Activated CD8-positive, alpha-beta T cell treated with anti-CD3 and anti-CD28 coated beads, Interleukin-2, amount 10 ng/mL, durations not matched to agents 7 days and 5 days (primary cell): ENCODE measurements around the gene RRP8. TPM values are rescaled to one million over a fixed set of nuclear protein-coding genes. Genes with fewer than 3 reads are reported as not detected.

Experiments
- ATAC-seq: fragments of 150-1000 bp; cut with Tn5 transposase; one replicate; pipeline ENCODE4 v1.10.0; 2021; ENCODE audit warnings: moderate library complexity
- CTCF ChIA-PET: fragments of 350-600 bp; sonication (Branson Sonifier 250); formaldehyde crosslinking; loops from one replicate; lab custom pipeline; 2021; ENCODE audit warnings: antibody characterized with exemption; lab: Charles Lee
- POLR2A ChIA-PET: fragments of 350-600 bp; sonication (Branson Sonifier 250); formaldehyde crosslinking; loops from one replicate; lab custom pipeline; 2021; ENCODE audit warnings: antibody characterized with exemption; lab: Charles Lee
- DNase-seq: peaks from one replicate; pipeline ENCODE4 v3.0.0-alpha.2; 2020
- H3K27ac Mint-ChIP-seq: one replicate; pipeline ENCODE4 v1.8.0; 2021; ENCODE audit warnings: mild to moderate bottlenecking, mixed read lengths
- H3K27me3 Mint-ChIP-seq: one replicate; pipeline ENCODE4 v1.8.0; 2021; ENCODE audit warnings: low read depth, mixed read lengths
- H3K36me3 Mint-ChIP-seq: one replicate; pipeline ENCODE4 v1.8.0; 2021; ENCODE audit warnings: low read depth, mixed read lengths
- H3K4me1 Mint-ChIP-seq: one replicate; pipeline ENCODE4 v1.8.0; 2021; ENCODE audit warnings: low read depth, mixed read lengths
- H3K4me3 Mint-ChIP-seq: one replicate; pipeline ENCODE4 v1.8.0; 2021; ENCODE audit warnings: mild to moderate bottlenecking, mixed read lengths
- H3K9me3 Mint-ChIP-seq: one replicate; pipeline ENCODE4 v1.8.0; 2022; ENCODE audit warnings: mixed read lengths; ENCODE audit not compliant: insufficient read depth
- total RNA-seq, 2 experiments: library from RNA; stranded (reverse); gene quantifications; one replicate each; pipeline ENCODE4 v1.2.3, GENCODE V29; 2021

RRP8 gene
- total RNA-seq, 2 experiments from 2014 or later = 28.6 to 29.8 TPM

- Mint-ChIP-seq H3K9me3 (no peaks in the 10 kb centered on the region), H3K36me3 (peaks cover 12% of the 10 kb centered on the region), H3K4me1 (no peaks in the 10 kb centered on the region), H3K4me3 (no peak overlapping the region), H3K27me3 (no peaks in the 10 kb centered on the region), H3K27ac (no peak overlapping the region)
- POLR2A ChIA-PET = interaction anchor here (1.3 kb wide), 1 partner anchor 13 kb away, joined by 3 read pairs; no protein-coding TSS in a partner anchor
- ATAC-seq = no peak
- peak; percentile 12 for DNase-seq
- CTCF ChIA-PET = interaction anchor here (1.1 kb wide), 1 partner anchor 26 kb away, joined by 6 read pairs; no protein-coding TSS in a partner anchor
These were observed 26.7 kb downstream of the RRP8 start for GRCh38 chr11:6576471-6577373.

GRCh38 chr11:6574816-6575715, 28.4 kb downstream of the RRP8 start:
- ChIA-PET POLR2A (no interaction called here), CTCF (interaction anchor here (1.1 to 2.3 kb wide), 3 partner anchors 44 to 238 kb away, joined by 3 to 8 read pairs (median 5); no protein-coding TSS in a partner anchor)
- peaks cover 14% of the 10 kb centered on the region for H3K36me3 Mint-ChIP-seq
- H3K27me3 Mint-ChIP-seq = no peaks in the 10 kb centered on the region
- H3K4me3 Mint-ChIP-seq = no peak overlapping the region
- H3K4me1 Mint-ChIP-seq = no peaks in the 10 kb centered on the region
- H3K9me3 Mint-ChIP-seq = no peaks in the 10 kb centered on the region
- H3K27ac Mint-ChIP-seq = no peak overlapping the region
- no peak for ATAC-seq
- no peak for DNase-seq

- Mint-ChIP-seq H3K4me1 (no peaks in the 10 kb centered on the region), H3K27me3 (no peaks in the 10 kb centered on the region)
These were observed 31.2 kb downstream of the RRP8 start for GRCh38 chr11:6572215-6572614.

GRCh38 chr11:6571434-6572008, 31.9 kb downstream of the RRP8 start:
- Mint-ChIP-seq H3K36me3 (peaks cover 16% of the 10 kb centered on the region), H3K4me1 (no peaks in the 10 kb centered on the region), H3K9me3 (no peaks in the 10 kb centered on the region), H3K27me3 (no peaks in the 10 kb centered on the region), H3K27ac (no peak overlapping the region), H3K4me3 (no peak overlapping the region)
- ChIA-PET POLR2A (interaction anchor here (0.6 kb wide), 1 partner anchor 190 kb away, joined by 3 read pairs; no protein-coding TSS in a partner anchor), CTCF (no interaction called here)
- DNase-seq = peak; percentile 16
- no peak for ATAC-seq

More at GRCh38 chr11:6572215-6572614, 31.2 kb downstream of the RRP8 start:
- Mint-ChIP-seq H3K27ac (no peak overlapping the region), H3K4me3 (no peak overlapping the region), H3K36me3 (peaks cover 16% of the 10 kb centered on the region), H3K9me3 (no peaks in the 10 kb centered on the region)
- ATAC-seq = no peak
- POLR2A ChIA-PET = interaction anchor here (0.6 kb wide), 1 partner anchor 191 kb away, joined by 3 read pairs; no protein-coding TSS in a partner anchor
- no peak for DNase-seq
- CTCF ChIA-PET = no interaction called here

- POLR2A ChIA-PET = no interaction called here
- Mint-ChIP-seq H3K27me3 (no peaks in the 10 kb centered on the region), H3K4me1 (no peaks in the 10 kb centered on the region), H3K9me3 (no peaks in the 10 kb centered on the region), H3K27ac (no peak overlapping the region), H3K4me3 (no peak overlapping the region), H3K36me3 (peaks cover 16% of the 10 kb centered on the region)
- DNase-seq = peak; percentile 7
- no peak for ATAC-seq
- CTCF ChIA-PET = no interaction called here
These were observed 32.6 kb downstream of the RRP8 start for GRCh38 chr11:6570691-6571427.

GRCh38 chr11:6569706-6570105, 33.7 kb downstream of the RRP8 start:
- POLR2A ChIA-PET = no interaction called here
- Mint-ChIP-seq H3K36me3 (peaks cover 16% of the 10 kb centered on the region), H3K9me3 (no peaks in the 10 kb centered on the region), H3K27ac (no peak overlapping the region), H3K4me3 (no peak overlapping the region), H3K4me1 (no peaks in the 10 kb centered on the region), H3K27me3 (no peaks in the 10 kb centered on the region)
- ATAC-seq (no peak), DNase-seq (no peak)
- CTCF ChIA-PET = no interaction called here

GRCh38 chr11:6568191-6568918, 35.1 kb downstream of the RRP8 start:
- POLR2A ChIA-PET = no interaction called here
- H3K4me1 Mint-ChIP-seq = no peaks in the 10 kb centered on the region
- H3K9me3 Mint-ChIP-seq = no peaks in the 10 kb centered on the region
- no peak overlapping the region for H3K27ac Mint-ChIP-seq
- peaks cover 16% of the 10 kb centered on the region for H3K36me3 Mint-ChIP-seq
- peak; percentile 16 for DNase-seq
- no peak for ATAC-seq
- H3K4me3 Mint-ChIP-seq = no peak overlapping the region
- no peaks in the 10 kb centered on the region for H3K27me3 Mint-ChIP-seq
- CTCF ChIA-PET = interaction anchor here (1.3 kb wide), 1 partner anchor 138 kb away, joined by 3 read pairs; no protein-coding TSS in a partner anchor

GRCh38 chr11:6567371-6567745, 36.1 kb downstream of the RRP8 start:
- no peak overlapping the region for H3K4me3 Mint-ChIP-seq
- no peaks in the 10 kb centered on the region for H3K9me3 Mint-ChIP-seq
- no peaks in the 10 kb centered on the region for H3K27me3 Mint-ChIP-seq
- H3K27ac Mint-ChIP-seq = no peak overlapping the region
- no peaks in the 10 kb centered on the region for H3K4me1 Mint-ChIP-seq
- ChIA-PET POLR2A (interaction anchor here (0.6 kb wide), 1 partner anchor 36 kb away, joined by 3 read pairs; no protein-coding TSS in a partner anchor), CTCF (no interaction called here)
- ATAC-seq (no peak), DNase-seq (peak; percentile 11)
- H3K36me3 Mint-ChIP-seq = peaks cover 13% of the 10 kb centered on the region

- CTCF ChIA-PET = no interaction called here
- H3K9me3 Mint-ChIP-seq = no peaks in the 10 kb centered on the region
These were observed 36.6 kb downstream of the RRP8 start for GRCh38 chr11:6566704-6567370.

More at GRCh38 chr11:6566704-6567370, 36.6 kb downstream of the RRP8 start:
- Mint-ChIP-seq H3K27ac (no peak overlapping the region), H3K36me3 (peaks cover 12% of the 10 kb centered on the region), H3K27me3 (no peaks in the 10 kb centered on the region), H3K4me1 (no peaks in the 10 kb centered on the region), H3K4me3 (no peak overlapping the region)
- ATAC-seq (no peak), DNase-seq (no peak)
- POLR2A ChIA-PET = interaction anchor here (0.6 kb wide), 1 partner anchor 36 kb away, joined by 3 read pairs; no protein-coding TSS in a partner anchor
